Kidney (tissue), 14 donors: ENCODE results near the gene AEBP1. TPM values are rescaled to one million over a fixed set of nuclear protein-coding genes. Genes with fewer than 3 reads are reported as not detected.
A peak's percentile ranks its signal among the peaks of the same experiment; 100 is the strongest.

ENCODE experiments used
- DNase-seq, 5 donors: peaks; one replicate each; pipeline ENCODE4 v3.0.0-alpha.2; 2013 to 2020
- FAIRE-seq: peaks from 2 replicates; lab custom pipeline; 2012; peaks lifted over from hg19 to GRCh38; lab: Jason Lieb, UNC
- H3K27ac ChIP-seq, 2 donors: one replicate each; pipeline ENCODE4 v1.7.0; 2013; ENCODE audit warnings: low read depth in 2 of 2, low read length in 2 of 2, inconsistent platforms in 1 of 2
- H3K27me3 ChIP-seq: one replicate; pipeline ENCODE4 v1.7.1; 2013; ENCODE audit warnings: low read length, inconsistent platforms; ENCODE audit not compliant: control insufficient read depth, insufficient read depth
- H3K36me3 ChIP-seq, 3 donors: one replicate each; pipeline versions ENCODE4 v1.7.0 to v1.7.1; 2013; ENCODE audit warnings: low read length in 3 of 3, control low read depth in 1 of 3, inconsistent platforms in 1 of 3; ENCODE audit not compliant: insufficient read depth in 3 of 3, control insufficient read depth in 2 of 3
- H3K4me1 ChIP-seq, 3 donors: one replicate each; pipeline versions ENCODE4 v1.7.0 to v1.7.1; 2013; ENCODE audit warnings: low read length in 3 of 3, inconsistent platforms in 1 of 3, low read depth in 1 of 3; ENCODE audit not compliant: control insufficient read depth in 2 of 3, insufficient read depth in 2 of 3
- H3K4me3 ChIP-seq, 3 donors: one replicate each; pipeline versions ENCODE4 v1.7.0 to v1.8.1; 2013; ENCODE audit warnings: low read length in 3 of 3, control low read depth in 1 of 3, inconsistent platforms in 1 of 3
- H3K9ac ChIP-seq, 3 donors: one replicate each; pipeline versions ENCODE4 v1.7.0 to v1.7.1; 2013; ENCODE audit warnings: low read length in 3 of 3, control low read depth in 1 of 3, inconsistent platforms in 1 of 3
- H3K9me3 ChIP-seq, 3 donors: one replicate each; pipeline versions ENCODE4 v1.7.0 to v1.7.1; 2013; ENCODE audit warnings: low read length in 3 of 3, control low read depth in 1 of 3, inconsistent platforms in 1 of 3; ENCODE audit not compliant: control insufficient read depth in 2 of 3, insufficient read depth in 1 of 3
- intact Hi-C: fragments of 100-400 bp; cut with DNase I; formaldehyde crosslinking; loops from one replicate; pipeline ENCODE4 v1.11.1; 2022
- polyA plus RNA-seq: library from polyadenylated mRNA; stranded (reverse); fragments of 350-450 nt; fragmentation: Illumina TruSeq; extraction: RNeasy Lipid Tissue Mini Kit (QIAGEN cat#74804); gene quantifications from one replicate; pipeline ENCODE4 v1.2.3, GENCODE V29; 2014; ENCODE audit warnings: low read depth, low replicate concordance; ENCODE audit not compliant: insufficient read depth
- total RNA-seq: library from RNA; stranded (reverse); fragmentation: NEBNext Ultra II Directional; extraction: Animal tissue kit (Norgen Biotek cat#: 25700); gene quantifications from one replicate; pipeline ENCODE4 v1.2.1, GENCODE V29; 2021
- TF ChIP-seq, protein P1 (sequence below): IDR thresholded peaks from 3 replicates; pipeline ENCODE4 v1.5.1; 2012; ENCODE audit warnings: mild to moderate bottlenecking, moderate library complexity, borderline replicate concordance; ENCODE audit not compliant: insufficient read depth; ENCODE audit errors: extremely low read depth
- donor health status: control.
- donor health status: control.
- donor health status: control.
- donor health status: control.
- donor health status: control.
- donor health status: DM: yes; HTN: yes; CAD: no.
- donor health status: Normal renal cell carcinoma (clear cell type).

Gene AEBP1
- total and polyA plus RNA-seq, 2 donors from 2014 or later, result 89.4 to 164 TPM

DNA sequence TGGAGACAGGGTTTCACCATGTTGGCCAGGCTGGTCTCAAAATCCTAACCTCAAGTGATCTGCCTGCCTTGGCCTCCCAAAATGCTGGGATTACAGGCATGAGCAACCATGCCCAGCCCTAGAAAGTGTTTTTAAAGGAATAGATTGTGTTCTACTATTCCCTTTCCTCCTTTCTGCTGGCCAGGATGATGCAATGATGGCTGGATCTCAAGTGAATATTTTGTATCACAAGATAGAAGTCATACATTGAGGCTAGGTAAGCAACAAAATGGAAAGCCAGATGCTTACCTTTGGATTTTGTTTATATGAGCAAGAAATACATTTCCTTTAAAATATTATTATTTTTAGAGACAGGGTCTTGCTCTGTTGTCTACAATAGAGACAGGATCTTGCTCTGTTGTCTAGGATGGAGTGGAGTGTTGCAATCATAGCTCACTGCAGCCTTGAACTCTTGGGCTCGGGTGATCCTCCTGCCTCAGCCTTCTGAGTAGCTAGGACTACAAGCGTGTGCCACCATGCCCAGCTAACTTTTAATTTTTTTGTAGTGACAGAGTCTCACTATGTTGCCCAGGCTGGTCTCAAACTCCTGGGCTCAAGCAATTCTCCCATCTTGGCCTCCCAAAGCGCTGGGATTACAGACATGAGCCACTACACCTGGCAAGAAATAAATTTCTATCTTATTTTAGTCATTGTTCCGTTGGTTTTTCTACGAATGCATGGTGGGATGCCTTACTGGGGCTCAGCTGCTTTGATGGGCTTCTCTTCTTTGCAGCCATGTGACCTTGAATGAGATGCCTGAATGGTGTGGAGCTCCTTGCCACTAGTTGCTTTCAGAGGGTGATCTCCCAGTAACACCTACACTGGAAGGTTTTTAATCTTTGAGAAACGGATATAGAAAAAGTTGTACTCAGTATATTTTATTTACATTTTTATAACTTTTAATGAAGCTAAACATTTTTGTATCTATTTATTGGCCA lies 5.8 kb upstream of the AEBP1 start:
- peaks cover 0 to 5% (median 5%) of the 10 kb centered on the region in 3 donors for H3K4me1 ChIP-seq
- no peak overlapping the region for H3K27ac ChIP-seq
- DNase-seq (no peak), FAIRE-seq (no peak)
- no peaks in the 10 kb centered on the region for H3K27me3 ChIP-seq
- intact Hi-C loops, result no loop called here
- TF ChIP-seq, protein P1, sequence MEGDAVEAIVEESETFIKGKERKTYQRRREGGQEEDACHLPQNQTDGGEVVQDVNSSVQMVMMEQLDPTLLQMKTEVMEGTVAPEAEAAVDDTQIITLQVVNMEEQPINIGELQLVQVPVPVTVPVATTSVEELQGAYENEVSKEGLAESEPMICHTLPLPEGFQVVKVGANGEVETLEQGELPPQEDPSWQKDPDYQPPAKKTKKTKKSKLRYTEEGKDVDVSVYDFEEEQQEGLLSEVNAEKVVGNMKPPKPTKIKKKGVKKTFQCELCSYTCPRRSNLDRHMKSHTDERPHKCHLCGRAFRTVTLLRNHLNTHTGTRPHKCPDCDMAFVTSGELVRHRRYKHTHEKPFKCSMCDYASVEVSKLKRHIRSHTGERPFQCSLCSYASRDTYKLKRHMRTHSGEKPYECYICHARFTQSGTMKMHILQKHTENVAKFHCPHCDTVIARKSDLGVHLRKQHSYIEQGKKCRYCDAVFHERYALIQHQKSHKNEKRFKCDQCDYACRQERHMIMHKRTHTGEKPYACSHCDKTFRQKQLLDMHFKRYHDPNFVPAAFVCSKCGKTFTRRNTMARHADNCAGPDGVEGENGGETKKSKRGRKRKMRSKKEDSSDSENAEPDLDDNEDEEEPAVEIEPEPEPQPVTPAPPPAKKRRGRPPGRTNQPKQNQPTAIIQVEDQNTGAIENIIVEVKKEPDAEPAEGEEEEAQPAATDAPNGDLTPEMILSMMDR, result no peak
- H3K36me3 ChIP-seq, result no peaks in the 10 kb centered on the region
- no peak overlapping the region for H3K9ac ChIP-seq
- no peaks in the 10 kb centered on the region for H3K9me3 ChIP-seq
- no peak overlapping the region for H3K4me3 ChIP-seq

DNA sequence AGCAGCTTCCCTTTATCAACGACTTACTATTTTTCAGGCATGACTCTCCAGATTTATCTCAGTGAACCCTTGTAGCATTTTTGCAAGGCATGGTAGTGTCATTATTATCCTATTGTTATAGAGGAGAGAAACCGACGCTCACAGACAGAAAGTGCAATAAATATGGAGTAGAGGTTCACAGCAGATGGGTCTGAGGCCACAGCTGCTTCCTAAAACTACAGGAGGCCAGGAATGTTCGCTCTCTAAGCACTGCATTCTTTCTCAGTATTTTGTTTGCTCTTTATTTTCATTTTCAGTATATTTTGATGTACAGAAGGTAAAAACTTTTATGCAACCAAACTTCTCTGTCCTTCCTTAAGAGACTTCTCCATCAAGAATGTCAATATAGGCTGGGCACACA lies 4.5 kb upstream of the AEBP1 start:
- Histone ChIP-seq H3K9me3 (no peaks in the 10 kb centered on the region), H3K9ac (no peak overlapping the region), H3K4me3 (no peak overlapping the region), H3K4me1 (peaks cover 0 to 5% (median 5%) of the 10 kb centered on the region in 3 donors), H3K27me3 (no peaks in the 10 kb centered on the region), H3K36me3 (no peaks in the 10 kb centered on the region), H3K27ac (no peak overlapping the region)
- FAIRE-seq (no peak), DNase-seq (no peak)
- TF ChIP-seq, protein P1, result no peak
- intact Hi-C loops, result no loop called here

DNA sequence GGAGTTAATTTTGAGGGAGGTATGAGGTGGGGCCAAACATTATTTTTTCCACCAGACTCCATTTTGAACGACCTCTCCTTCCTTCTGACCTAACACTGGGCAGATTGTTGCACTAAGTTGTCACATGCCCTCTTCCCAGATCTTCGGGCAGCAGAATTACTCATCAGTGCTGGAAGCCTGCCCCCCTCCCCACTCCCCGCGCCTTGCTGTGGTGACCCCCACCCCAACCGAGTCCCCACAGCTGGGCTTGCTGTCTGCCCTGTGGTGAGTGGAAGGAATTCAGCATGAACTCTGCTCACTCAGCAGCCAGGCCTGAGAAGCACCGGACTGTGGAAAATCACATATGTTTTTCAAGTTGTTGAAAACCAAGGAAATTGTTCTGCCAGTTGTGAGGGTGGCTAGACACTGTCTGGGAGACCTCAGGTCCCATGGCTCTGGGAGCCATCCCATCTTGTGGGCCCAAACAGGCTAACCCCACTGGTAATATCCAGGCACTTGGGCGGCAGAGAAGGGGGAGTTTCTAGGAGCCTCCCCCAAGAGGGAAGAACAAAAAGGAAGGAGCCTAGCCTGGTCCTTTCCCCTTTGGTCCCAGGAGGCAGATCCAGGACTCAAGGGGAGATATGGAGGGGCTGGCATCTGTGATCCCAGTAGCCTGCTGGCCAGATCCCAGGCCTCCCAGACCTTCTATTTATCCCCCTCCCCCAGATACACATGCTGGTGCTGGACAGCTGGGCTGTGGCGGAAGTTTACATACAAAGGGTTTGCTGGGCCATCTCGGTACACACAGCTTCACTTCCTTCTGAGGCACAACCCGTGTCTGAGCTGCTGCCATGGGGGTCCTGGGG lies 3.5 kb upstream of the AEBP1 start:
- FAIRE-seq, result no peak
- Histone ChIP-seq H3K36me3 (no peaks in the 10 kb centered on the region), H3K9ac (no peak overlapping the region), H3K27me3 (no peaks in the 10 kb centered on the region), H3K9me3 (no peaks in the 10 kb centered on the region), H3K4me3 (no peak overlapping the region), H3K27ac (peak overlapping the region in 1 of 2 donors; percentile 25), H3K4me1 (peaks cover 0 to 5% (median 5%) of the 10 kb centered on the region in 3 donors)
- intact Hi-C loops, result no loop called here
- TF ChIP-seq, protein P1, result no peak
- peak; percentile 29 to 87 (median 65) for DNase-seq
